ENCODE results near the gene RAB31.
"Not testable (repeated sequence)": the region's sequence is repeated elsewhere in the genome, so short reads cannot be mapped to it uniquely, and the experiment has no call there.

The RAB31 gene

GRCh38 chr18:9856092-9856491, 148.0 kb downstream of the RAB31 start:
- Histone ChIP-seq H3K36me3 (ENCODE audit: control insufficient read depth in 2 of 2, insufficient read depth in 1 of 2, low read length in 2 of 2) (peaks cover 0 to 19% of the 10 kb centered on the region in 2 experiments; a peak in 1 of 3 replicates), H3K4me1 (ENCODE audit: control insufficient read depth, insufficient read depth, low read length) (no peaks in the 10 kb centered on the region), H3K4me3 (ENCODE audit: low read depth, low read length) (no peak overlapping the region), H3K9me3 (ENCODE audit: control insufficient read depth, insufficient read depth, low read depth, low read length) (no peaks in the 10 kb centered on the region), H3K27ac (ENCODE audit: extremely low read depth, low read depth, low read length) (no peak overlapping the region)
- ChIA-PET CTCF (no interaction called here), POLR2A (no interaction called here)
- TF ChIP-seq ZNF639 (tag by site-specific recombination; IDR thresholded peaks at IDR 0.05) (no peak), ZNF155 (tag by site-specific recombination; IDR thresholded peaks at IDR 0.05) (no peak), KLF1 (tag by site-specific recombination; IDR thresholded peaks at IDR 0.05) (no peak), ZNF132 (tag by site-specific recombination; IDR thresholded peaks at IDR 0.05; ENCODE audit: borderline replicate concordance) (no peak), ZNF121 (tag by site-specific recombination; IDR thresholded peaks at IDR 0.05) (no peak), KLF17 (tag by site-specific recombination; IDR thresholded peaks at IDR 0.05) (no peak), ZNF391 (tag by site-specific recombination; IDR thresholded peaks at IDR 0.05; ENCODE audit: borderline replicate concordance, low read depth) (no peak), MEIS1 (CRISPR knock-in tag; IDR thresholded peaks at IDR 0.05; ENCODE audit: borderline replicate concordance) (no peak)

- POLR2A ChIA-PET; H3K9me3 ChIP-seq (ENCODE audit: control insufficient read depth, insufficient read depth, low read depth, low read length); H3K4me1 ChIP-seq (ENCODE audit: control insufficient read depth, insufficient read depth, low read length); H3K4me3 ChIP-seq (ENCODE audit: low read depth, low read length); H3K27ac ChIP-seq (ENCODE audit: extremely low read depth, low read depth, low read length): not testable (repeated sequence)
- H3K36me3 ChIP-seq (ENCODE audit: control insufficient read depth in 2 of 2, insufficient read depth in 1 of 2, low read length in 2 of 2): peaks cover 0 to 27% of the 10 kb centered on the region in 2 experiments; a peak in 1 of 3 replicates
- CTCF ChIA-PET: interaction anchor here (0.6 kb wide), 1 partner anchor 995 kb away, joined by 4 read pairs; no protein-coding TSS in a partner anchor
Observed at GRCh38 chr18:9857479-9857998, 149.4 kb downstream of the RAB31 start.

GRCh38 chr18:9858642-9859041, 150.5 kb downstream of the RAB31 start:
- ChIA-PET POLR2A (no interaction called here), CTCF (interaction anchor here (0.6 kb wide), 1 partner anchor 788 kb away, joined by 4 read pairs; no protein-coding TSS in a partner anchor)
- Histone ChIP-seq H3K36me3 (ENCODE audit: control insufficient read depth in 2 of 2, insufficient read depth in 1 of 2, low read length in 2 of 2) (peaks cover 0 to 28% of the 10 kb centered on the region in 2 experiments; a peak in 1 of 3 replicates), H3K4me3 (ENCODE audit: low read depth, low read length) (no peak overlapping the region), H3K27ac (ENCODE audit: extremely low read depth, low read depth, low read length) (no peak overlapping the region), H3K9me3 (ENCODE audit: control insufficient read depth, insufficient read depth, low read depth, low read length) (no peaks in the 10 kb centered on the region), H3K4me1 (ENCODE audit: control insufficient read depth, insufficient read depth, low read length) (no peaks in the 10 kb centered on the region)
- no peak for TF ChIP-seq ZNF768 (tag by site-specific recombination; IDR thresholded peaks at IDR 0.05)
- TF ChIP-seq ZNF292 (tag by site-specific recombination; IDR thresholded peaks at IDR 0.05; ENCODE audit: borderline replicate concordance, low read depth): no peak
- TF ChIP-seq ZNF16 (tag by site-specific recombination; IDR thresholded peaks at IDR 0.05; ENCODE audit: low read depth): no peak
- no peak for TF ChIP-seq ZXDB (tag by site-specific recombination; IDR thresholded peaks at IDR 0.05)
- no peak for TF ChIP-seq ZNF10 (tag by site-specific recombination; IDR thresholded peaks at IDR 0.05)
- no peak for TF ChIP-seq ZNF354C (tag by site-specific recombination; IDR thresholded peaks at IDR 0.05; ENCODE audit: borderline replicate concordance, low read depth)
- no peak for TF ChIP-seq IKZF3 (tag by site-specific recombination; IDR thresholded peaks at IDR 0.05)
- no peak for TF ChIP-seq ZNF416 (tag by site-specific recombination; IDR thresholded peaks at IDR 0.05)
- TF ChIP-seq ZNF155 (tag by site-specific recombination; IDR thresholded peaks at IDR 0.05): no peak
- TF ChIP-seq ZNF677 (tag by site-specific recombination; IDR thresholded peaks at IDR 0.05): no peak
- no peak for TF ChIP-seq ZNF621 (tag by site-specific recombination; IDR thresholded peaks at IDR 0.05)
- TF ChIP-seq ZSCAN30 (tag by site-specific recombination; IDR thresholded peaks at IDR 0.05): no peak
- TF ChIP-seq ZBTB7A (tag by site-specific recombination; IDR thresholded peaks at IDR 0.05; ENCODE audit: low read depth): no peak
- TF ChIP-seq ZNF133 (tag by site-specific recombination; IDR thresholded peaks at IDR 0.05): no peak
- TF ChIP-seq GLI2 (tag by site-specific recombination; IDR thresholded peaks at IDR 0.05; ENCODE audit: borderline replicate concordance, low read depth): no peak
- no peak for TF ChIP-seq ZBTB6 (tag by site-specific recombination; IDR thresholded peaks at IDR 0.05)
